ENCODE results near the gene MIEN1.

- TF ChIP-seq POLR2AphosphoS5 (IDR thresholded peaks at IDR 0.05) (no peak), CTCF (IDR thresholded peaks at IDR 0.05) (no peak)
Observed at GRCh38 chr17:39775031-39775430, 44.7 kb upstream of the MIEN1 start.

Measured in stomach (tissue), 4 donors.